Astrocyte (in vitro differentiated cells and primary cell): Measurements from ENCODE around the gene TCN1.

Source experiments
- EZH2 ChIP-seq: IDR thresholded peaks from 2 replicates; pipeline ENCODE4 v1.6.1; 2012; ENCODE audit warnings: mild to moderate bottlenecking, low read length, inconsistent platforms; ENCODE audit not compliant: insufficient read depth
- TF ChIP-seq, protein P1 (sequence below): IDR thresholded peaks from 2 replicates; pipeline ENCODE4 v1.5.1; 2011; ENCODE audit warnings: low read depth, mild to moderate bottlenecking, inconsistent platforms, low read length, moderate library complexity; ENCODE audit not compliant: insufficient read depth

DNA sequence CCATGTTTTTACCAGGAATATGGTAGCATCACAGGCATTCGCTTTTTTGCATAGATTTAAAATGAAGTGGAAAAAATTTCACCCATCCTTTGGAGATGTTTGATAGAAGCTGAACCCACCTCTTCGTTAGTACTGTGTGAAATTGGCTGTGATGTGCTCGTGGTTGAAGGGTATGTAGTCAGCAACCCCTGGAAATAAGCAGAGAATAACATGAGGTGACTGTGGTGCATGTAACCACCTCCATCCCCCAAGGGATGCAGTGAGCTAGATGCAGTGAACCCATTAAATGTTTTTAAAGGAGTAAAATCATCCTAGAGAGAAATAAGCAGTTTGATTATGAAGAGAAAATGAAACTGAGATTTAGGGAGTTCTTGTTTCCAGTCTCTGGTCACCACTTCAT is 36.9 kb downstream of the TCN1 start:
- TF ChIP-seq EZH2 = no peak
- TF ChIP-seq, protein P1, sequence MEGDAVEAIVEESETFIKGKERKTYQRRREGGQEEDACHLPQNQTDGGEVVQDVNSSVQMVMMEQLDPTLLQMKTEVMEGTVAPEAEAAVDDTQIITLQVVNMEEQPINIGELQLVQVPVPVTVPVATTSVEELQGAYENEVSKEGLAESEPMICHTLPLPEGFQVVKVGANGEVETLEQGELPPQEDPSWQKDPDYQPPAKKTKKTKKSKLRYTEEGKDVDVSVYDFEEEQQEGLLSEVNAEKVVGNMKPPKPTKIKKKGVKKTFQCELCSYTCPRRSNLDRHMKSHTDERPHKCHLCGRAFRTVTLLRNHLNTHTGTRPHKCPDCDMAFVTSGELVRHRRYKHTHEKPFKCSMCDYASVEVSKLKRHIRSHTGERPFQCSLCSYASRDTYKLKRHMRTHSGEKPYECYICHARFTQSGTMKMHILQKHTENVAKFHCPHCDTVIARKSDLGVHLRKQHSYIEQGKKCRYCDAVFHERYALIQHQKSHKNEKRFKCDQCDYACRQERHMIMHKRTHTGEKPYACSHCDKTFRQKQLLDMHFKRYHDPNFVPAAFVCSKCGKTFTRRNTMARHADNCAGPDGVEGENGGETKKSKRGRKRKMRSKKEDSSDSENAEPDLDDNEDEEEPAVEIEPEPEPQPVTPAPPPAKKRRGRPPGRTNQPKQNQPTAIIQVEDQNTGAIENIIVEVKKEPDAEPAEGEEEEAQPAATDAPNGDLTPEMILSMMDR = no peak
